ENCODE results near the gene LGR6.

GRCh38 chr1:202228484-202229122, 35.0 kb downstream of the LGR6 start:
- TF ChIP-seq, protein P1, sequence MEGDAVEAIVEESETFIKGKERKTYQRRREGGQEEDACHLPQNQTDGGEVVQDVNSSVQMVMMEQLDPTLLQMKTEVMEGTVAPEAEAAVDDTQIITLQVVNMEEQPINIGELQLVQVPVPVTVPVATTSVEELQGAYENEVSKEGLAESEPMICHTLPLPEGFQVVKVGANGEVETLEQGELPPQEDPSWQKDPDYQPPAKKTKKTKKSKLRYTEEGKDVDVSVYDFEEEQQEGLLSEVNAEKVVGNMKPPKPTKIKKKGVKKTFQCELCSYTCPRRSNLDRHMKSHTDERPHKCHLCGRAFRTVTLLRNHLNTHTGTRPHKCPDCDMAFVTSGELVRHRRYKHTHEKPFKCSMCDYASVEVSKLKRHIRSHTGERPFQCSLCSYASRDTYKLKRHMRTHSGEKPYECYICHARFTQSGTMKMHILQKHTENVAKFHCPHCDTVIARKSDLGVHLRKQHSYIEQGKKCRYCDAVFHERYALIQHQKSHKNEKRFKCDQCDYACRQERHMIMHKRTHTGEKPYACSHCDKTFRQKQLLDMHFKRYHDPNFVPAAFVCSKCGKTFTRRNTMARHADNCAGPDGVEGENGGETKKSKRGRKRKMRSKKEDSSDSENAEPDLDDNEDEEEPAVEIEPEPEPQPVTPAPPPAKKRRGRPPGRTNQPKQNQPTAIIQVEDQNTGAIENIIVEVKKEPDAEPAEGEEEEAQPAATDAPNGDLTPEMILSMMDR (IDR thresholded peaks at IDR 0.05; ENCODE audit: poor library complexity) = no peak
- no peak for TF ChIP-seq EZH2 (IDR thresholded peaks at IDR 0.05; ENCODE audit: borderline replicate concordance)

Data from hepatocyte (in vitro differentiated cells).